BE2C (cell line): ENCODE measurements around the gene PSMA2.

Experiments used
- DNase-seq: peaks from one replicate; pipeline ENCODE4 v3.0.0-alpha.2; 2020
- H3K27me3 ChIP-seq: fragments of 250-450 bp; sonication (Bioruptor Pico); 2 replicates; pipeline ENCODE4 v1.5.1; 2020; ENCODE audit warnings: mild to moderate bottlenecking
- H3K36me3 ChIP-seq: fragments of 250-450 bp; sonication (Bioruptor Pico); 2 replicates; pipeline ENCODE4 v1.5.1; 2020; ENCODE audit warnings: mild to moderate bottlenecking
- H3K4me1 ChIP-seq: fragments of 250-450 bp; sonication (Bioruptor Pico); 2 replicates; pipeline ENCODE4 v1.5.1; 2020
- H3K4me3 ChIP-seq: 2 replicates; pipeline ENCODE4 v1.5.1; 2011; ENCODE audit warnings: low read depth, low read length
- H3K9me3 ChIP-seq: fragments of 250-450 bp; sonication (Bioruptor Pico); 2 replicates; pipeline ENCODE4 v1.5.1; 2020
- CTCF ChIP-seq: IDR thresholded peaks from 2 replicates; pipeline ENCODE4 v1.5.1; 2012; ENCODE audit warnings: mild to moderate bottlenecking, low read depth, low read length

PSMA2 gene

DNA sequence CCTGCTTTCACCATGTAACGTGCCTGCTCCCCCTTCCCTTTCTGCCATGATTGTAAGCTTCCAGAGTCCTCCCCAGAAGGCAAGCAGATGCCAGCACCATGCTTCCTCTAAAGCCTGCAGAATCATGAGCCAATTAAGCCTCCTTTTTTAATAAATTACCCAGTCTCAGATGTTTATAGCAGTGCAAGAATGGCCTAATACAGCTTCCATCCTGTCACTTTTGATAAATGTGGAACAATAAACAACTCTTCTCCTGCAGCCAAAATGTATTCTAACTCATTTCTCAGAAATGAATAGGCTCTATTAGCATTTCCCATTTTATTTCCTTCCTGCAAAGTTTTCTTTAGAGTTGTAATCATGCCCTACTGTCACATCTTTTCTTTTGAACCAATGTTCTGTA, 63.5 kb downstream of the PSMA2 start:
- no peak overlapping the region for H3K4me3 ChIP-seq
- H3K27me3 ChIP-seq = 0 out of 2 replicates have a peak, but pooled peaks cover under 1% of the 10 kb centered on the region
- no peaks in the 10 kb centered on the region for H3K4me1 ChIP-seq
- no peak for TF ChIP-seq CTCF
- no peaks in the 10 kb centered on the region for H3K36me3 ChIP-seq
- no peak for DNase-seq
- H3K9me3 ChIP-seq = no peaks in the 10 kb centered on the region
